Activated naive CD8-positive, alpha-beta T cell treated with anti-CD3 and anti-CD28 coated beads, Interleukin-2, amount 50 U/mL, for 16 hours (primary cell): Measurements from ENCODE around the gene NBEAL2.

ENCODE experiments used
- DNase-seq: peaks from one replicate; pipeline ENCODE4 v3.0.0-alpha.2; 2020; ENCODE audit warnings: low read depth, low spot score

Gene NBEAL2

GRCh38 chr3:46978985-46979944, at the start of gene NBEAL2:
Gene NBEAL2, plus strand, starts transcription at chr3:46979666. Its CDS starts 196 bp downstream, at chr3:46979862.
- peak; percentile 88 for DNase-seq

GRCh38 chr3:46930166-46930944, 49.1 kb upstream of the NBEAL2 start:
- DNase-seq: no peak

DNA sequence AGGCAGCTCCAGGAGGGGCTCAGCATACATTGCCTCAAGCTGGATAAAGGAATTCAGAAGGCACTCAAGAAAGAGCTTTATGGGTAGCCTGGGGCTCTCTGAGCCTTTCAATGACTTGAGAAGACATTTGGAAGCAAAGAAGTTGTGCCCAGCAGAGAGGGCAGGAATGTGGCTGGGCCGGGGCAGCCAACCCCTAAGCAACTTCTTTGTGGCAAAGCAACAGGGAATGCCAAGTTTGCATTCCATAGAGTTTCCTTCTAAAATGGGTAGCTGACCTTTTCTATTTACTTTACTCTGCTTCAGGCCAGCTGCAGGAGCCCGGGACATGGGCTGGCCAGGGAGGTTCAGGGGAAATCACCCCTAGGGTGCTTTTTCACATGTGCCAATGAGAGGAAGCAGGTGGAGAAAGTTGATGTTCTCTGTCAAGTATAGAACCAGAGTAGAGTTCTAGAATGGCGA, 48.5 kb upstream of the NBEAL2 start:
- DNase-seq: no peak

GRCh38 chr3:46931631-46932331, 47.7 kb upstream of the NBEAL2 start:
- DNase-seq: no peak

GRCh38 chr3:46932455-46933225, 46.8 kb upstream of the NBEAL2 start:
- DNase-seq: no peak

GRCh38 chr3:46933261-46933660, 46.2 kb upstream of the NBEAL2 start:
- no peak for DNase-seq

DNA sequence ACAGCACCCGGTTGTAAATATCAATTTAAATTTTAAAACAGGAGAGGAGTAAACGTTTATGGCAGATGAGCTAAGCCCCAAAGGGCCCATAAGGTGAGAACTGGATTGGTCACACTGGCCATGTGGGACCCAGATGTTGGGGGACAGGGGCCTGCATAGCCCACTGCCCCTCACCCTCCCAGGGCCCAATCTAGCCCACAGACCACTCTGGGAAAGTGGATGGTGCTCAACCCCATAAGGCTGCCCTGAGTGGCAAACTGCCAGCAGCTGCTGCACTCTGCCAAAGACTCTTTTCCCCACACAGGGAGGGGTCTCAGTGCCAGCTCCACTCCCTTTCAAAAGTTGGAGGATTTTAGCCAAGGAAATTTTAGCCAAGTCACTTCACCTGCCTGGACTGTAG, 45.4 kb upstream of the NBEAL2 start:
- DNase-seq: no peak

GRCh38 chr3:46934498-46935167, 44.8 kb upstream of the NBEAL2 start:
- no peak for DNase-seq

DNA sequence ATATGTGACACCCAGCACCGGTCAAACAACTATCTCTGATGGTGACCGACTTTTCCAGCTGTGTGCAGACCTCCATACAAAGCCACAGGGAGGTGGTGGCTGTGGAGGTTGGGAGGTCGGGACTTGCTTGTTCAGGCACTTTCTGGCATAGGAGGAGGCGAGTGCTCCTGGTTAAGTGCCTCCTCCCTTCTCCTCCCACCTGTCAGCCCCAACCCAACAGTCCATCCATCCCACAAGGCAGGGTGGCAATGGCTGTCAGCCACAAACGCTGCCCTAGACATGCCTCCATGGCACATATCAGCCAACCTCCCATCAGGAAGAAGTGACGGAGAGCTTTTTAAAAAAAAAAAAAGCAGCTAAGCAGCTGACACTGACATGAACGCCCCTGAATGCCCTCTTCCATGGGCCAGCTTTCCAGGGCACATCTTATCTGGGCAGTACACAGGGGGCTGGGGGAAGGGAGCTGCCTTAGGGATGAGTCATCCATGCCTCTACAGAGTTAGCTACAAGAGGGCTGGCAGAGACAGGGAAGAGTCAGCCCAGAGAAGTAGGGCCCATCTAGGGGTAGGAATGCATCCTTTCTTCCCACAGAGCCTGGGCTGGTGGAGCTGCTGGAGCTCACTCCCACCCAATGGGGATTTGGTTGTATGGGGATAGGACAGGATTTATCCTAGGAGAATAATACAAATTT, 44.2 kb upstream of the NBEAL2 start:
- no peak for DNase-seq

GRCh38 chr3:46935989-46936558, 43.4 kb upstream of the NBEAL2 start:
- DNase-seq: no peak

DNA sequence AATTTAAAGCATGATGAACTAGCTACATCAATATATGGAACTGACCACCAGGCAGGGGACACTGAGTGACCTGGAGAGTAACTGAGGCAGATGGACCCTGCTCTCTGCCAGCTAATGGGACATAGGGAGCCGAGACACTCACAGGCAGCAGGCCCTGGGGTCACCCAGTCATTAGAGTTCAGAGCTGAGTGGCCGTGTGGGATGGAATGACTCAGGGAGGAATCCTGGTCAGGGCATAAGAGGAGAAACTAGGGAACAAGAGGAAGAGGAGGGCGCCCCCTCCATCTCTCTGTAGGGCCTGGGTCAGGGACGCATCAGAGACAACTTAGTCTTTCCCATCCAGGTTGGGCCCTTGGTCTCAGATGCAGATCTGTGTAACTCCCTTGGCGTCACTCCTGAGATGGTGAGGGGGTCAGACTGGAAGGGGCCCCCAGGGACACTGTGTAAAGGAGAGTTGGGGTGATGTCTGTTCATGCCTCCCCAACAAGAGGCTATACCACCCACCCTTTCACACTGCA, 42.7 kb upstream of the NBEAL2 start:
- DNase-seq: no peak

GRCh38 chr3:46938118-46938517, 41.3 kb upstream of the NBEAL2 start:
- DNase-seq: no peak

- DNase-seq: no peak
These were observed 39.7 kb upstream of the NBEAL2 start for GRCh38 chr3:46939578-46940445.

DNA sequence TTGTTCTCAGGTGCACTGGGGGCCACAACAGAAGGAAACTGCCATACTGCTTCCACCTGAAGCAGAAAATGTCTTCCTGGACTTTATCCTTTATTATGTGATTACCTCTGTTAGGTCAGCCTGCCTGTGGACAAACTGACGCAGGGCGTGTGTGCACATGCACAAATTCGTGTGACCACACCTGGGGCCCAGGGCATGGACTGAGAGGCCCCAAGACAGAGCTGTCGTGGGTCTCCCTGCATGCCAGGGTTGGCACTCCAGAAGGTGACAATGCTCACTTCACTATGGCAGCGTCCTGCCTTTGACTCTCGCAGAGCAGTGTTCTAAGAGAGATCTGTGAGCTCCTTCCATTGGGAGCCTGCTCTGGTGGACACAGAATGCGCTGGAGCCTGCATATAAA, 37.4 kb upstream of the NBEAL2 start:
- DNase-seq: no peak

DNA sequence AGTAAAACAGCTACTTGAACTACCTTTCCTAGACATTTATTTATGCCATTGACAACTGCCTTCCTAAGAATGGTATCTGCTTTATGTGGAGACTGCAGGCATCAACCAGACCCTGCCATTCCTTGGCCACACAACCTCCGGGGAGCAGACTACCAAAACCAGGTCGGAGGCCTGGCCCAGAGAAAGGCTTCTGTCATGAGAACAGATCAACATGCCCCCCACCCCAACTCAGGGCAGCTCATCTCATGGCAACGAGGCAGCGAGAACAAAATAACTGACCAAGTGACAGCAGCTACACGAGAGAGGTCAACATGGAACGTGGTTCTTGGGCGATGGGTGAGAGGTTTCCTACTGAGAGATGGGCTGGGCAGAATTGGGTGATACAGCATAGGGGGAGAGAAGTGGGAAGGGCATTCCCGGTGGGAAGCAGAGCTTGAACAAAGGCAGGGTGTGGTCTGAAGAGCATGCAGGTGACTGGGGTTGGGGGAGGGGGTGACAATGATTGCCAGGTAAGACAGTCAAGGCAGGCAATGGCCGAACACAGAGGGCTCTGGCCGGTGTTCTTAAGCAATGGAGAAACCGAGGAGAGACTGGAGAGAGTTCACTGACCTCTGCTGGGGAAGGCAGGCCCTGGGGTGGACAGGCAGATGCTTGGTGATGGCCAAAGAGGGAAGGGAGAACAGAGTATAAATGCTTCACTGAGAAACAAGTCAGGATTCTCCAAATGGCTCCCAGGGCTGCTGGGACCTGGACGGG, 36.8 kb upstream of the NBEAL2 start:
- DNase-seq: no peak

GRCh38 chr3:46943237-46944187, 36.0 kb upstream of the NBEAL2 start:
- no peak for DNase-seq
